Erythroblast (primary cell): ENCODE data around the gene RALY.

Experiments
- GATA1 ChIP-seq: IDR thresholded peaks from 2 replicates; pipeline ENCODE4 v1.6.1; 2011; ENCODE audit warnings: low read depth, mild to moderate bottlenecking, control low read depth, low read length, moderate library complexity
- POLR2A ChIP-seq: IDR thresholded peaks from 2 replicates; pipeline ENCODE4 v1.6.1; 2011; ENCODE audit warnings: mild to moderate bottlenecking, low read length

DNA sequence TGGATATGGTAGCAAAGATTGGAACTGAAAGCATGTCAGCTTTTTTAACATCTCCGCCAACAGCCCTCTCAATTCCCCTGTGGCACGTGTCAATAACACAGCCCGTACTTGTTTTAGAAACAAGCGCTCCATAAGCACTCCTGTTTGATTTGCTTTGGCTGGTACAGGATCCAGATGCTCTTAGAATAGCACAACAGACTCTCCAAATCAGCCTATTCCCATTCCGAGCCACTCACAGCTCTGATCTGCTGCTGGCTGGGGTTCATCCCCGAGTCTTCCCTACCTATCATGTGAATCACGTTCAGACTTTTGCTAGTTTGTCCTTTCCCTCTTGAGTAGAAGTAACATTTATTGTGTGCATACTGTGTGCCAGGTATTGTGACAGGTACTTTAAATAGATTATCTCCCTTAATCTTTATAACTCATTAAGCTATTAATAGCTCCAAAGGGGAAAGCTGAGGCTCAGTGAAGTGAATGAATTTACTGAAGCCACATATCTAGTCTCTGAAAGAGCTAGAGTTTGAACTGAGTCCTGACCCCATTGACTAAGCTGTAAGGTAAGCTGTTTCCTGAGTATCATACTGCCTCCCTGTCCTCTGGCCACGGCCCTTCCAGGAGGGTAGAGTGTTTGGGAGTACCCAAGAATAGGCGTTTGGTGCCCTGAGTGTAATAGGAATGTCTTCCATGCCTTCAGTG, 46.7 kb downstream of the RALY start:
- no peak for TF ChIP-seq POLR2A
- TF ChIP-seq GATA1: no peak
